Large intestine (tissue), 3 donors: ENCODE measurements around the gene RAC3. TPM values are rescaled to one million over a fixed set of nuclear protein-coding genes. Genes with fewer than 3 reads are reported as not detected.
"Not testable (repeated sequence)": the region's sequence is repeated elsewhere in the genome, so short reads cannot be mapped to it uniquely, and the experiment has no call there.

ENCODE experiments used
- DNase-seq, 2 donors: peaks; one replicate each; pipeline versions ENCODE4 v3.0.0 to v3.0.0-alpha.2; 2013
- H3K27ac ChIP-seq: one replicate; pipeline ENCODE4 v1.5.1; 2013; ENCODE audit warnings: low read length
- H3K27me3 ChIP-seq: 2 replicates; pipeline ENCODE4 v1.6.1; 2013; ENCODE audit warnings: low read length; ENCODE audit not compliant: control insufficient read depth, insufficient read depth
- H3K36me3 ChIP-seq: 2 replicates; pipeline ENCODE4 v1.6.1; 2013; ENCODE audit warnings: low read length; ENCODE audit not compliant: control insufficient read depth, insufficient read depth
- H3K4me1 ChIP-seq: one replicate; pipeline ENCODE4 v1.6.1; 2013; ENCODE audit warnings: low read length; ENCODE audit not compliant: control insufficient read depth, insufficient read depth
- H3K4me3 ChIP-seq: one replicate; pipeline ENCODE4 v1.5.1; 2013; ENCODE audit warnings: low read length
- H3K9me3 ChIP-seq: one replicate; pipeline ENCODE4 v1.6.1; 2013; ENCODE audit warnings: mild to moderate bottlenecking, low read depth, low read length, moderate library complexity; ENCODE audit not compliant: control insufficient read depth
- WGBS: methylation state at CpG from one replicate; pipeline ENCODE4 v1.1.5; 2013; ENCODE audit warnings: low lambda C conversion rate; ENCODE audit not compliant: insufficient coverage; 5-methylcytosine and 5-hydroxymethylcytosine counted together
- polyA plus RNA-seq: library from polyadenylated mRNA; unstranded; fragments of 120-200 nt; gene quantifications from one replicate; pipeline ENCODE4 v1.2.1, GENCODE V29; 2013

Gene RAC3
- polyA plus RNA-seq, 1 donor, result 10.1 TPM

GRCh38 chr17:82035956-82036633, 4.6 kb downstream of the RAC3 start:
- no peak overlapping the region for H3K27ac ChIP-seq

DNA sequence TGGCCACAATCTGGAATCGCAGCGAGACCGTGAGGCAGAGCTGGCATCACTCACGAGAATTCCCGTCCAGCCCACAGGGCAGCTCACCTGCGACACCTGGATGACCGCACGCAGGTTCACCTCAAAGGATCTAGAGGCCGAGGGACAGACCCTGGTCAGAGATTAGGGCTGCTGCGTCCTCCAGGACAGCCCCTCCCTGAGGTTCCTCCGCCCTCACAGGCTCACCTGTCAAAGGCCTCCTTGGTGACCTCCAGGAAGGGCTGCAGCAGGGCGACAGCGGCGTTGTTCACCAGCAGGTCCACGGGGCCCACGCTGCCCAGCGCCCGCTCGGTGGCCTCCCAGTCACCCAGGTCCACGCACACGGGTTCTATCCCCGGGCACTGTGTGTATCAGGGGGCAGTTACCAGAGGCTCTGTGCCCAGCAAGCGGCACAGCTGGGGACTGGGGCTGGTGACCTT, 5.2 kb downstream of the RAC3 start:
- no peak for DNase-seq
- peaks cover 23% of the 10 kb centered on the region for H3K4me1 ChIP-seq
- peak overlapping the region; percentile 79 for H3K4me3 ChIP-seq
- peak overlapping the region; percentile 95 for H3K27ac ChIP-seq
- peaks cover 3% of the 10 kb centered on the region for H3K9me3 ChIP-seq
- peaks cover 6% of the 10 kb centered on the region for H3K27me3 ChIP-seq
- no CpG with 5 or more reads among the region's 23 CpGs for WGBS
- peaks cover 4% of the 10 kb centered on the region for H3K36me3 ChIP-seq

More at GRCh38 chr17:82035956-82036633, 4.6 kb downstream of the RAC3 start:
- Histone ChIP-seq H3K9me3 (peaks cover 3% of the 10 kb centered on the region), H3K4me3 (peak overlapping the region; percentile 79), H3K4me1 (peaks cover 23% of the 10 kb centered on the region), H3K27me3 (peaks cover 6% of the 10 kb centered on the region), H3K36me3 (peaks cover 4% of the 10 kb centered on the region)
- no CpG with 5 or more reads among the region's 20 CpGs for WGBS
- DNase-seq, result no peak

DNA sequence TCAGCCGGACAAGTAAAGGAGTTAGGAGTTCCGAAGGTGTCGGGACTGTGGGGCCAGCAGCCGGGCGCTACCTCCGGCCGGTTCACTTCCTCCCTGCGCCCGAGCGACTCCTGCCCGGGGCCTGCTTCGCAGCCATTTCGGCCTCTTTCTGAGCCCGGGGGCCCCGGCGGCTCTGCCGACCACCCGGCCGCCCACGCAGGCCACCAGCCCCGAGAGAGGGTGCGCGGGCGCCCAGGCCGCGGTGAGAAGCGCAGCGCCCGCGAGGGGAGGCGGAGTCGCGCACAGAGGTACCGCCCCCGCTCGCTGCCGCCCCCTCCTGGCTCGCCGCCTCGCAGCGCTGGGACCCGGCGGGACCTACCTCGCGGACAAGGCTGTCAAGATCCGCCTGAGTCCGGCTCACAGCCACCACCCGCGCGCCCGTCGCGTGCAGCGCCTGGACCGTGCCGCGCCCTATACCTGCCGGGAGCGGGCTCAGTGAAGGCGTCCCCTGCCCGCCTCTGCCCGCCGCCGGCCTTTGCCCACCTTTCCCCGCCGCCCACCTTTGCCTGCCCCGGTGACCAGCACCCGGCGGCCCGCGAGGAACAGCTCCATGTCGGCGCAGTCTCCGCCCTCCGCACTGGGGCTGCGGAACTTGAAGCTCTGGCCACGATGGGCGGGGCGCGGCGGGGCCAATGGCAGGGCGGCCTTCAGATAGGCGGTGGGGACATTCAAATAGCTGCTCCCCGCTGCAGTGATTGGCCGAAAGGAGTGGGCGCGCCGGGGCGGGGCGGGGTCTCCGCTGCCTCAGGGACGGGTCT, 5.8 kb downstream of the RAC3 start, which contains the start of gene DCXR:
TSS of gene DCXR (minus strand) at position 606 of the 797 bp plus-strand sequence. CDS start at position 591, 15 bp downstream.
- Histone ChIP-seq H3K27me3 (peaks cover 3% of the 10 kb centered on the region), H3K27ac (peak within 1 kb of the TSS; percentile 95), H3K4me1 (peaks cover 20% of the 10 kb centered on the region), H3K4me3 (peak within 1 kb of the TSS; percentile 79), H3K9me3 (peaks cover under 1% of the 10 kb centered on the region), H3K36me3 (peaks cover 4% of the 10 kb centered on the region)
- no CpG with 5 or more reads among the region's 92 CpGs for whole genome bisulfite sequencing
- DNase-seq, result peak; percentile 95 to 98

DNA sequence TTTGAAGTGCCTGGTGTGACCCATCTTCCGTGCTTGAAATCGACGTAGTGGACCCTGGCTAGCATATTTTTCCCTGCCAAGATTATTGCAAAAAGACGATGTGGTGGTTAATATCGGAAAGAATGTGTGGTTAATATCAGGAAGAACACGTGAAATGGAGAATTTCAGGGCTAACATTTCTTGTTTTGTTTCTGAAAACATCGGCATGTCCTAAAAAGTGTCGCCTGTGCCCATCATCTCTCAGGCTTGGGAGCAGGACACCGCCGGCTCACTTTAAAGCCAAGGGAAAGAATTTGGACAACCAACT, 6.4 kb downstream of the RAC3 start:
- H3K9me3 ChIP-seq, result no peaks in the 10 kb centered on the region
- peaks cover 4% of the 10 kb centered on the region for H3K36me3 ChIP-seq
- no peak for DNase-seq
- H3K27ac ChIP-seq, result peak overlapping the region; percentile 95
- no CpG with 5 or more reads among the region's 10 CpGs for WGBS
- H3K27me3 ChIP-seq, result no peaks in the 10 kb centered on the region
- H3K4me3 ChIP-seq, result peak overlapping the region; percentile 31
- H3K4me1 ChIP-seq, result peaks cover 17% of the 10 kb centered on the region

DNA sequence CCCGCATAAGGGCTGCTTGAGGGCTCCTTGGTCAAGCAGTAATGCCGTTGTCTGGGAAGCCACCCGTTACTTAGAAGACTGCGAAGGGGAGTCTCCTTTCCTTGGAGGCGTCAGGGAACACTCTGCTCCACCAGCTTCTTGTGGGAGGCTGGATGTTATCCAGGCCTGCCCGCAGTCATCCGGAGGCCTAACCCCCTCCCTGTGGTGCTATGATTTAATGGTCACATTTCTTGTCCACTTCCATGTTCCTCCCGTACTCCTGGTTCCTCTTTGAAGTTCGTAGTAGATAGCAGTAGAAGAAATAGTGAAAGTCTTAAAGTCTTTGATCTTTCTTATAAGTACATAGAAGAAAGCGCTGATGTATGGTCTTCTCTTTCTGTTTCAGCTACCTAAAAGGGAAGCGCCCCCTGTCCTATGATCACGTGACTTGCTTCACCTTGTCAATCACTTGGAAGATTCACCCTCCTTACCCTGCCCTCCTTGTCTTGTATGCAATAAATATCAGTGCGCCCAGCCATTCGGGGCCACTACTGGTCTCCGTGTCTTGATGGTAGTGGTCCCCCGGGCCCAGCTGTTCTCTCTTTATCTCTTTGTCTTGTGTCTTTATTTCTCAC, 7.4 kb downstream of the RAC3 start:
- H3K27me3 ChIP-seq, H3K9me3 ChIP-seq, DNase-seq, H3K4me3 ChIP-seq, H3K36me3 ChIP-seq, H3K27ac ChIP-seq: not testable (repeated sequence)
- WGBS, result no CpG with 5 or more reads among the region's 16 CpGs
- H3K4me1 ChIP-seq, result peaks cover 17% of the 10 kb centered on the region

DNA sequence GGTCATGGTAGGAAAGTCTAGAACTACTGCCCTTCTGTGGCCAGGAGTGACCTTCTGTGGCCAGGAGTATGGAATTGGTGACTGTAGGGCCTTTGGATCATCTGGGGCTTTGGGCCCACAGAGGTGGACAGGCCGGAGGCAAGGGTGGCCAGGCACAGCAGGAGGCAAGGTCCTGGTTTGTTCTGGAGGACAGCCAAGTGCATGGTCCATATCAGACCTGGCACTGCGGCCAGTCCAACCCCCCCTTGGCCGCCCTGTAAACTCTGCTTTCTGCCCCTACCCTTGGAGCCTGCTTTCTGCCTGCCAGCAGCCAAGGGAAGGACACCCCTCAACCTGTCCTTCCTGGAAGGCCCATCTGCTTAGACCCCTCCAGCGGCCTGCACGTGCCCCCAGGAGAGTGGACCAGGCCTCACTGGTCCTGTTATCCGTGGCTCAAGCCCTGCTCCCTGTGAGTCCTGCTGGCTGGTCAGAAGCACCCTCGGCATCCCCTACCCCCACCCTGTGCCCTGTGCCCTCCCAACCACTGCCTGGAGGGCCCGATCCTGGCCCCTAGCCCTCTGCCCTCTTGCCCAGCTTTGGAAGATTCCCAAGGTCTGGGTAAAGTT, 8.3 kb downstream of the RAC3 start:
- Histone ChIP-seq H3K4me3 (no peak overlapping the region), H3K27ac (no peak overlapping the region), H3K9me3 (no peaks in the 10 kb centered on the region), H3K36me3 (peaks cover 4% of the 10 kb centered on the region), H3K27me3 (no peaks in the 10 kb centered on the region), H3K4me1 (peaks cover 17% of the 10 kb centered on the region)
- WGBS, result no CpG with 5 or more reads among the region's 8 CpGs
- no peak for DNase-seq

DNA sequence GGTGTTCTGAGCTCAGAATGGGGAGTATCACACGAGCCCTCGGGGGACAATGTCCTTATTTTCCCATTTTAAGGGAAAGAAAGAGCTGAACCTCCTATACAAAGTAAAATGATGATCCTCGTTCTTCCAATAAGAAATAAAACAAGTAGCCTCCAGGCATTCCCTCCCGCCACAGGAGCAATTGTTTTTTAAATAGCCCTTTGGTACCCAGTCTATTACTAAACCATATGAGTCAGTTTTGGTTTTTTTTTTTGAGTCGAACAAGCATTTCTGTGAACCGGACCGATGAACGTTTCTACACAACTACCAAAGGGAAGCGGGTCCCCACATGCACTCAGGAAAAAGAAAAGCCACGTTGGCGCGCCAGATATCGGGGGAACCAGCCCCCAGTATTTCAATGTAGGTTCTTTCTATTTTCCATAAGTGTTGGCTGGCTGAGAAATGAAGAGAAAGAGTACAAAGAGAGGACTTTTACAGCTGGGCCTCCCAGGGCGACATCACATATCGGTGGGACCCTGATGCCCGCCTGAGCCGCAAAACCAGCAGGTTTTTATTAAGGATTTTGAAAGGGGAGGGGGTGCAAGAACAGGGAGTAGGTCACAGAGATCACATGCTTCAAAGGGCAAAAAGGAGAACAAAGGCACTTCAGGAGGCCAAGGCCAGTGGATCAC, 9.8 kb downstream of the RAC3 start:
- no peaks in the 10 kb centered on the region for H3K9me3 ChIP-seq
- peaks cover 11% of the 10 kb centered on the region for H3K4me1 ChIP-seq
- WGBS, result no CpG with 5 or more reads among the region's 17 CpGs
- no peak for DNase-seq
- no peaks in the 10 kb centered on the region for H3K36me3 ChIP-seq
- no peaks in the 10 kb centered on the region for H3K27me3 ChIP-seq
- H3K4me3 ChIP-seq, result no peak overlapping the region
- no peak overlapping the region for H3K27ac ChIP-seq

DNA sequence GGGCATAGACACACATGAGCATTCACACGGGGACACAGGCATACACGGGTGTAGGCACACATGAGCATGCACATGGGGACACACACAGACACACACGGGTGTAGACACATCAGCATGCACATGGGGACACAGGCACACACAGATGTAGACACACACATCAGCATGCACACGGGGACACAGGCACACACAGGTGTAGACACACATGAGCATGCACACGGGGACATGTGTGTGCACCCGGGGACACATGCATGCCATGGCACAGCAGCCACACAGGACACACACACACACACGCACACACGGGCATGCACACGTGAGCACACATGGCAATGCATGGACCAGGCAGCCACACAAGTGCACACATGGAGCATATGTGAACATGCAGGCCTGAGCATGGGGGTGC, 11.2 kb downstream of the RAC3 start:
- H3K9me3 ChIP-seq, result no peaks in the 10 kb centered on the region
- no peak overlapping the region for H3K27ac ChIP-seq
- H3K4me3 ChIP-seq, result no peak overlapping the region
- no peak for DNase-seq
- no peaks in the 10 kb centered on the region for H3K27me3 ChIP-seq
- no CpG with 5 or more reads among the region's 9 CpGs for WGBS
- H3K36me3 ChIP-seq, result peaks cover 9% of the 10 kb centered on the region
- peaks cover 5% of the 10 kb centered on the region for H3K4me1 ChIP-seq

DNA sequence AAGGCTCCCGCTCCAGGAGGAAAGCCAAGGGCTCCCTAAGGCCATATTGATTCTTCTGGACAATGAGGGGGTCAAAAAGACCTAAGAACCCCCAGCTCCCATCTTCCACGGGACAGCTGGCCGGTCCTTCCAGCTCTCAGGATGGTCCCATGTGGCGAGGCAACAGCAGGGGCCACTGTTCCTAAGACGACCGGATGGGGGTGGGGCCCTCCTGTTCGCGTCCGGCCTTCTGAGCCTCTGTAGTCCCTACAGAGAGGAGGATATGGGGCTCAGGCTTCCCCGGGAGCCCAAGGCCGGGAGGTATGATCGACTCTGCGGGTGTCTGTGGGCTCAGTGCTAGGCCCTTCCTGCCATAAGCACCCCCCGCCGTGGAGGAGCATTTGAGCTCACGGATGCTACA, 12.0 kb downstream of the RAC3 start:
- H3K9me3 ChIP-seq, result no peaks in the 10 kb centered on the region
- no peak overlapping the region for H3K4me3 ChIP-seq
- no CpG with 5 or more reads among the region's 16 CpGs for WGBS
- H3K36me3 ChIP-seq, result peaks cover 18% of the 10 kb centered on the region
- no peak for DNase-seq
- no peak overlapping the region for H3K27ac ChIP-seq
- H3K27me3 ChIP-seq, result no peaks in the 10 kb centered on the region
- no peaks in the 10 kb centered on the region for H3K4me1 ChIP-seq
